Measurements from ENCODE around the gene DHRS4L2. TPM values are rescaled to one million over a fixed set of nuclear protein-coding genes. Genes with fewer than 3 reads are reported as not detected.
A peak's percentile ranks its signal among the peaks of the same experiment; 100 is the strongest.
"Not testable (repeated sequence)": the region's sequence is repeated elsewhere in the genome, so short reads cannot be mapped to it uniquely, and the experiment has no call there.

Gene DHRS4L2
- total RNA-seq, 3 donors from 2014 or later = 13.4 to 22.9 (median 16.8) TPM

GRCh38 chr14:23950411-23951135 is 38.2 kb upstream of the DHRS4L2 start:
- H3K9me3 ChIP-seq = no peaks in the 10 kb centered on the region
- intact Hi-C loops (cut with DNase I; ENCODE audit: low total_unique reads) = no loop called here
- H3K27ac ChIP-seq = no peak overlapping the region
- TF ChIP-seq CTCF (IDR thresholded peaks at IDR 0.05) (no peak), POLR2A (IDR thresholded peaks at IDR 0.05) (no peak)
- H3K4me1 ChIP-seq = peaks cover 0 to 6% of the 10 kb centered on the region in 2 donors
- no peak overlapping the region for H3K4me3 ChIP-seq
- DNase-seq (ENCODE audit: low spot score in 2 of 2) = no peak
- no peaks in the 10 kb centered on the region for H3K27me3 ChIP-seq
- no peaks in the 10 kb centered on the region for H3K36me3 ChIP-seq

- H3K4me3 ChIP-seq; H3K36me3 ChIP-seq; H3K4me1 ChIP-seq; intact Hi-C loops (cut with DNase I; ENCODE audit: low total_unique reads); H3K27ac ChIP-seq; DNase-seq (ENCODE audit: low spot score in 2 of 2); H3K27me3 ChIP-seq; H3K9me3 ChIP-seq: not testable (repeated sequence)
Measured at GRCh38 chr14:23951136-23951466, 37.6 kb upstream of the DHRS4L2 start.

GRCh38 chr14:23951590-23952201 is 37.0 kb upstream of the DHRS4L2 start:
- Histone ChIP-seq H3K4me3 (no peak overlapping the region), H3K27ac (peak overlapping the region in 1 of 2 donors; percentile 35), H3K27me3 (no peaks in the 10 kb centered on the region), H3K4me1 (peaks cover 0 to 6% of the 10 kb centered on the region in 2 donors), H3K36me3 (no peaks in the 10 kb centered on the region), H3K9me3 (no peaks in the 10 kb centered on the region)
- TF ChIP-seq POLR2AphosphoS5 (IDR thresholded peaks at IDR 0.05) = no peak
- TF ChIP-seq POLR2A (IDR thresholded peaks at IDR 0.05) = no peak
- no peak for TF ChIP-seq CTCF (IDR thresholded peaks at IDR 0.05)
- no peak for DNase-seq (ENCODE audit: low spot score in 2 of 2)
- intact Hi-C loops (cut with DNase I; ENCODE audit: low total_unique reads) = no loop called here

GRCh38 chr14:23953116-23953463 is 35.6 kb upstream of the DHRS4L2 start:
- peak overlapping the region; percentile 86 to 89 for H3K27ac ChIP-seq
- intact Hi-C loops (cut with DNase I; ENCODE audit: low total_unique reads) = not testable (repeated sequence)

GRCh38 chr14:23953464-23954278 is 35.1 kb upstream of the DHRS4L2 start, which contains the start of gene DHRS4:
Gene DHRS4, plus strand, starts transcription at chr14:23953770. Its CDS starts 19 bp downstream, at chr14:23953789.
- H3K4me3 ChIP-seq = peak within 1 kb of the TSS; percentile 71 to 87 (median 84)
- intact Hi-C loops (cut with DNase I; ENCODE audit: low total_unique reads) = no loop called here
- H3K4me1 ChIP-seq = peaks cover 0 to 6% of the 10 kb centered on the region in 2 donors
- H3K27ac ChIP-seq = peak within 1 kb of the TSS; percentile 86 to 89
- DNase-seq (ENCODE audit: low spot score in 2 of 2) = peak; percentile 68 to 81
- no peaks in the 10 kb centered on the region for H3K9me3 ChIP-seq
- TF ChIP-seq POLR2AphosphoS5 (IDR thresholded peaks at IDR 0.05) = peak in 2 of 3 donors; percentile 49 to 59
- TF ChIP-seq CTCF (IDR thresholded peaks at IDR 0.05) = peak; percentile 78 to 85 (median 80)
- TF ChIP-seq POLR2A (IDR thresholded peaks at IDR 0.05) = no peak
- H3K36me3 ChIP-seq = no peaks in the 10 kb centered on the region
- no peaks in the 10 kb centered on the region for H3K27me3 ChIP-seq

More at GRCh38 chr14:23953116-23953463, 35.6 kb upstream of the DHRS4L2 start:
- H3K9me3 ChIP-seq; H3K36me3 ChIP-seq; H3K4me1 ChIP-seq; DNase-seq (ENCODE audit: low spot score in 2 of 2); H3K27me3 ChIP-seq: not testable (repeated sequence)
- peak overlapping the region; percentile 71 to 87 (median 84) for H3K4me3 ChIP-seq

GRCh38 chr14:23954279-23954614 is 34.5 kb upstream of the DHRS4L2 start:
- intact Hi-C loops (cut with DNase I; ENCODE audit: low total_unique reads); H3K27me3 ChIP-seq; H3K9me3 ChIP-seq; H3K36me3 ChIP-seq; DNase-seq (ENCODE audit: low spot score in 2 of 2); H3K4me1 ChIP-seq: not testable (repeated sequence)
- H3K4me3 ChIP-seq = peak overlapping the region; percentile 71 to 87 (median 84)
- peak overlapping the region; percentile 86 to 89 for H3K27ac ChIP-seq

- H3K4me1 ChIP-seq; H3K27me3 ChIP-seq; H3K9me3 ChIP-seq; H3K36me3 ChIP-seq; intact Hi-C loops (cut with DNase I; ENCODE audit: low total_unique reads): not testable (repeated sequence)
- peak overlapping the region in 1 of 2 donors; percentile 44 for H3K27ac ChIP-seq
- peak in 1 of 2 donors; percentile 63 for DNase-seq (ENCODE audit: low spot score in 2 of 2)
- H3K4me3 ChIP-seq = peak overlapping the region in 2 of 3 donors; percentile 84 to 87
Measured at GRCh38 chr14:23954965-23955364, 33.8 kb upstream of the DHRS4L2 start.

GRCh38 chr14:23955811-23956210 is 32.9 kb upstream of the DHRS4L2 start:
- H3K4me1 ChIP-seq = not testable (repeated sequence)

GRCh38 chr14:23957913-23958569 is 30.7 kb upstream of the DHRS4L2 start:
- H3K4me1 ChIP-seq; H3K4me3 ChIP-seq; H3K27me3 ChIP-seq; H3K27ac ChIP-seq; intact Hi-C loops (cut with DNase I; ENCODE audit: low total_unique reads); DNase-seq (ENCODE audit: low spot score in 2 of 2); H3K9me3 ChIP-seq; H3K36me3 ChIP-seq: not testable (repeated sequence)

More at GRCh38 chr14:23955811-23956210, 32.9 kb upstream of the DHRS4L2 start:
- H3K4me3 ChIP-seq; H3K27ac ChIP-seq; H3K9me3 ChIP-seq; H3K27me3 ChIP-seq; DNase-seq (ENCODE audit: low spot score in 2 of 2); H3K36me3 ChIP-seq; intact Hi-C loops (cut with DNase I; ENCODE audit: low total_unique reads): not testable (repeated sequence)
